ENCODE data around the gene MPDZ.

GRCh38 chr9:13111778-13112177 is 167.7 kb downstream of the MPDZ start:
- TF ChIP-seq CTCF (IDR thresholded peaks at IDR 0.05 in 8 of 11, conservative IDR thresholded peaks at IDR 0.05 in 3 of 11) (no peak), POLR2AphosphoS5 (IDR thresholded peaks at IDR 0.05) (no peak), POLR2A (IDR thresholded peaks at IDR 0.05) (no peak)
